Gastrocnemius medialis (tissue), 4 donors: ENCODE data around the gene MYLK3. TPM values are rescaled to one million over a fixed set of nuclear protein-coding genes. Genes with fewer than 3 reads are reported as not detected.

Source experiments
- ATAC-seq, 2 donors: fragments of 150-250 bp; one replicate each; pipeline ENCODE4 v1.9.1; 2016
- DNase-seq, 2 donors: peaks; one replicate each; pipeline ENCODE4 v3.0.0-alpha.2; 2019
- H3K27ac ChIP-seq, 4 donors: fragments of 200-600 bp; sonication (generic); 1 replicate in 1 of 4; 2 replicates in 3 of 4; pipeline ENCODE4 v1.5.1; 2016 to 2018; ENCODE audit warnings: mild to moderate bottlenecking in 2 of 4, moderate library complexity in 1 of 4
- H3K27me3 ChIP-seq, 3 donors: fragments of 200-600 bp; sonication (generic) in 2 of 3; 1 replicate in 1 of 3; 2 replicates in 2 of 3; pipeline versions ENCODE4 v1.5.1 to v1.6.0; 2016 to 2019; ENCODE audit warnings: mild to moderate bottlenecking in 1 of 3, moderate library complexity in 1 of 3
- H3K36me3 ChIP-seq, 2 donors: fragments of 200-600 bp; sonication (generic) in 1 of 2; one replicate each; pipeline ENCODE4 v1.5.1; 2017 to 2018
- H3K4me1 ChIP-seq, 2 donors: fragments of 200-600 bp; sonication (generic) in 1 of 2; one replicate each; pipeline ENCODE4 v1.5.1; 2016 to 2017; ENCODE audit warnings: mild to moderate bottlenecking in 2 of 2
- H3K4me3 ChIP-seq, 4 donors: fragments of 200-600 bp; sonication (generic) in 3 of 4; 1 replicate in 1 of 4; 2 replicates in 3 of 4; pipeline ENCODE4 v1.5.1; 2016 to 2019; ENCODE audit warnings: mild to moderate bottlenecking in 2 of 4
- H3K9me3 ChIP-seq, 3 donors: fragments of 200-600 bp; sonication (generic) in 2 of 3; 1 replicate in 1 of 3; 2 replicates in 2 of 3; pipeline ENCODE4 v1.5.1; 2016 to 2019
- POLR2A ChIP-seq, 2 donors: fragments of 450-650 bp; IDR thresholded peaks; one replicate each; pipeline ENCODE4 v1.6.1; 2017; ENCODE audit warnings: antibody characterized with exemption in 2 of 2, mild to moderate bottlenecking in 2 of 2, moderate library complexity in 2 of 2
- in situ Hi-C, 4 donors: fragments of 200-750 bp; cut with MboI; loops; one replicate each; pipeline versions ENCODE4 v1.15.0 to v1.8.0; 2017; ENCODE audit warnings: low sequenced_read_pairs in 4 of 4
- intact Hi-C: fragments of 100-400 bp; cut with DNase I; formaldehyde crosslinking; loops from one replicate; pipeline ENCODE4 v1.15.1; 2023; ENCODE audit warnings: low total_unique reads
- total RNA-seq, 4 donors: library from RNA; depleted of rRNA; stranded (reverse); fragments of >200 nt; gene quantifications; one replicate each; pipeline versions ENCODE4 v1.1.0 to v1.2.3, GENCODE V29; 2016
- TF ChIP-seq, protein P1 (sequence below), 5 experiments: fragments of 450-650 bp in 3 of 5; fragments of 200-600 bp in 2 of 5; sonication (generic) in 2 of 5; IDR thresholded peaks in 4 of 5; conservative IDR thresholded peaks in 1 of 5; 1 replicate in 4 of 5; 2 replicates in 1 of 5; pipeline ENCODE4 v1.5.1; 2016 to 2019; ENCODE audit warnings: antibody characterized with exemption in 5 of 5, mild to moderate bottlenecking in 3 of 5, moderate library complexity in 3 of 5

The MYLK3 gene
- total RNA-seq, 4 donors from 2014 or later = 2.4 to 9.2 (median 5.2) TPM

DNA sequence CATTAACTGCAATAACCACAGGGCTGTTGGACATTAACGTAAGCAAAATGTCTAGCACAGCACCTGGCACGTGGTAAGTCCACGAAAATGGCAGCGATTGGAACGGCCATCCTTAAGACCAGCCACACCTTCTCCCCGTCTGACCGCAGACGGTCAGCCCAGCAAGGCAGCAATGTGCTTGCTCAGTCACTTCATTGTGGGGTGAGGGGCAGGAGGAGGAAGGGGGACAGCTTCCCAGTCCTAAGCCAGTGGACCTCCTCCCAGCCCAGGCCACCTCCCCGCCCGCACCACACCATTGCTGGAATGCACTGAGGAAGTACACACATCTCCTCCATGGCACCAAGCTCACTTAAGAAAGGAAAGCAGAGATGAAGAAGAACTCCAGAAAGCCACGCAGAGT, 8.6 kb upstream of the MYLK3 start:
- Histone ChIP-seq H3K4me3 (peak overlapping the region; percentile 37 to 53 (median 42)), H3K36me3 (no peaks in the 10 kb centered on the region), H3K27ac (peak overlapping the region; percentile 78 to 93 (median 90)), H3K27me3 (no peaks in the 10 kb centered on the region), H3K9me3 (no peaks in the 10 kb centered on the region), H3K4me1 (peaks cover 29 to 33% of the 10 kb centered on the region in 2 donors)
- peak; percentile 54 to 59 for DNase-seq
- in situ Hi-C loops = no loop called here
- ATAC-seq = peak; percentile 53 to 57
- intact Hi-C loops = loop anchor here (10.0 kb wide), 1 partner anchor 138 kb away; no protein-coding TSS in a partner anchor
- TF ChIP-seq, protein P1, sequence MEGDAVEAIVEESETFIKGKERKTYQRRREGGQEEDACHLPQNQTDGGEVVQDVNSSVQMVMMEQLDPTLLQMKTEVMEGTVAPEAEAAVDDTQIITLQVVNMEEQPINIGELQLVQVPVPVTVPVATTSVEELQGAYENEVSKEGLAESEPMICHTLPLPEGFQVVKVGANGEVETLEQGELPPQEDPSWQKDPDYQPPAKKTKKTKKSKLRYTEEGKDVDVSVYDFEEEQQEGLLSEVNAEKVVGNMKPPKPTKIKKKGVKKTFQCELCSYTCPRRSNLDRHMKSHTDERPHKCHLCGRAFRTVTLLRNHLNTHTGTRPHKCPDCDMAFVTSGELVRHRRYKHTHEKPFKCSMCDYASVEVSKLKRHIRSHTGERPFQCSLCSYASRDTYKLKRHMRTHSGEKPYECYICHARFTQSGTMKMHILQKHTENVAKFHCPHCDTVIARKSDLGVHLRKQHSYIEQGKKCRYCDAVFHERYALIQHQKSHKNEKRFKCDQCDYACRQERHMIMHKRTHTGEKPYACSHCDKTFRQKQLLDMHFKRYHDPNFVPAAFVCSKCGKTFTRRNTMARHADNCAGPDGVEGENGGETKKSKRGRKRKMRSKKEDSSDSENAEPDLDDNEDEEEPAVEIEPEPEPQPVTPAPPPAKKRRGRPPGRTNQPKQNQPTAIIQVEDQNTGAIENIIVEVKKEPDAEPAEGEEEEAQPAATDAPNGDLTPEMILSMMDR (IDR thresholded peaks at IDR 0.05 in 4 of 5, conservative IDR thresholded peaks at IDR 0.05 in 1 of 5) = no peak
- peak; percentile 38 to 39 for TF ChIP-seq POLR2A (IDR thresholded peaks at IDR 0.05)

DNA sequence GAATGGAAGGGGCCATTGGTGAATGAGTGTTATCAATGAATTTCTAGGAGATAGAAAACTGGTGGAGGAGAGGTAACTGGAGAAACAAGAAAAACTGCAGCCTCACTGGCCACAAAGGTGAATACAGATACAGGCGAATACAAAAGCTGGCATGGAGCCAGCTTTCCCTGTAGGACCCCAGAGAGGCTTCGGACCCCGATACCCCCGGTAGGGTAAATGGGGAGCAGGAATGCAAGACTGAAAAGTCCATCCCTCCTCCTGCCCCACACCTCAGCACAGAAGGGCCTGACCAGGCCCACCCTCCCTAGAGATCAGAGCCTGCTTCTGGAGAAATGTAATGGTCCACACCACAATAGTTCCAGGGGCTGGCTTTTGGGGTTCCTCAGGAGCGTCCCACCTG, 4.9 kb upstream of the MYLK3 start:
- TF ChIP-seq, protein P1 (IDR thresholded peaks at IDR 0.05 in 4 of 5, conservative IDR thresholded peaks at IDR 0.05 in 1 of 5) = no peak
- TF ChIP-seq POLR2A (IDR thresholded peaks at IDR 0.05) = no peak
- no peak overlapping the region for H3K4me3 ChIP-seq
- ATAC-seq (no peak), DNase-seq (no peak)
- intact Hi-C loops = loop anchor here (10.0 kb wide), 1 partner anchor 142 kb away; no protein-coding TSS in a partner anchor
- H3K27ac ChIP-seq = peak overlapping the region; percentile 78 to 93 (median 90)
- in situ Hi-C loops = no loop called here
- no peaks in the 10 kb centered on the region for H3K36me3 ChIP-seq
- no peaks in the 10 kb centered on the region for H3K27me3 ChIP-seq
- no peaks in the 10 kb centered on the region for H3K9me3 ChIP-seq
- H3K4me1 ChIP-seq = peaks cover 34 to 37% of the 10 kb centered on the region in 2 donors

DNA sequence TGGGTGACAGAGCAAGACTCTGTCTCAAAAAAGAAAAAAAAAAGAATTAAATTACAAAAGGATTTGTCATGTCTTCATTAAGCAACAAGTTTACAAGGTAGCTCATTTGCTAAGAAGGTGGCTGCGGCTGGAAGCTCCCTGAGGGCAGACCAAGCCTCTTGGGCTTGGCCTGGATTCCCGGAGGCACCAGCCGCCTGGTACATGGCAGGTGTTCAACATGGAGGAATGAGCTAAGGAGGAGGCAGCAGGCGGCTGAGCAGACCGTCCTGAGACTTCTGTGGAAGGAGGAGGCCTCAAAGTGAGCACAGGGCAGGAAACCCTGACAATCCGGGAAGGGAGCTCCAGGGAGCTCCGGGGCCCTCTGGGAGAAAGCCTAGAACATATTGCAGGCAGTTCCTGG, 3.2 kb upstream of the MYLK3 start:
- ATAC-seq = no peak
- no peaks in the 10 kb centered on the region for H3K9me3 ChIP-seq
- H3K4me3 ChIP-seq = no peak overlapping the region
- no peaks in the 10 kb centered on the region for H3K27me3 ChIP-seq
- no peak for DNase-seq
- no peaks in the 10 kb centered on the region for H3K36me3 ChIP-seq
- intact Hi-C loops = loop anchor here (10.0 kb wide), 1 partner anchor 143 kb away; no protein-coding TSS in a partner anchor
- in situ Hi-C loops = no loop called here
- H3K4me1 ChIP-seq = peaks cover 35 to 44% of the 10 kb centered on the region in 2 donors
- peak overlapping the region; percentile 43 to 93 (median 87) for H3K27ac ChIP-seq
- TF ChIP-seq, protein P1 (IDR thresholded peaks at IDR 0.05 in 4 of 5, conservative IDR thresholded peaks at IDR 0.05 in 1 of 5) = no peak
- no peak for TF ChIP-seq POLR2A (IDR thresholded peaks at IDR 0.05)

DNA sequence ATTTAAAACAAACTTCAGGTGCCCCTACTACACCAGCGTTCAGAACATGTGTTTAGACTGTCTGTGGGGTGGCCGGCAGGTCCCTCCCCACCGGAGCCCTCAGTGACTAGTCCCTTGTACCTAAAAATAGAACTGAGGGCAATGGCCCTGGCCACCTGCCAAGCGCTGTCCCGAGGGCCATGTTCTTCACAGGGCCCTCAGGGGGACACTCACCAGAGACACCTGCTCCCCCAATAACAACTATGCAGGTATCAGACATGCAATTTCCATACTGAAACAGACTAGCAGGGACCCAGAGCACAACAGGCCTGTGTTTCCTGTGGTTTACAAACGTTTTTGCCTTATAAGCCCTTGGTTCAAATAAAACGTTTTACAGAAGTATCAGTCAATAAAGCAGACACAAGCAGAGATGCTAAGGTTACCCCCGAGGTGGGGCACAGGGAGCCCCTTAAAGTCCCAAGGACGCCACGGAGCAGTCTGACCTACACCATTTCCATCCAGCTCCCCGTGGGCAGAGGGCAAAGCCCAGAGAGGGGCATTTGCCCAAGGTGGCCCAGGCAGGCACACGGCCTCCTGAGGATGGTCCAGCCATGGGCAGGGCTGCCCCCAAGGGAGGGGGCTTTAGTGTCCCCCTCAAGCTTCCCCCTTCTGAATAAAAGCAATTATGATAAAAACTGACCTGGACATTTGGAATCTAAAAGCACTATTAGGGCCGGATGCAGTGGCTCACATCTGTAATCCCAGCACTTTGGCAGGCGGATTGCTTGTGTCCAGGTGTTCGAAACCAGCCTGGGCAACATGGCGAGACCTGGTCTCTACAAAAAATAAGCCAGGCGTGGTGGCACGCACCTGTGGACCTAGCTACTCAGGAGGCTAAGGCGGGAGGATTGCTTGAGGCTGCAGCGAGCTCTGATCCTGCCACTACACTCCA, 896 bp upstream of the MYLK3 start:
- Histone ChIP-seq H3K4me1 (peaks cover 33 to 42% of the 10 kb centered on the region in 2 donors), H3K27ac (peak overlapping the region; percentile 73 to 93 (median 87)), H3K4me3 (peak overlapping the region in 1 of 4 donors; percentile 29), H3K27me3 (no peaks in the 10 kb centered on the region), H3K36me3 (no peaks in the 10 kb centered on the region), H3K9me3 (no peaks in the 10 kb centered on the region)
- ATAC-seq (peak; percentile 76 to 81), DNase-seq (peak; percentile 66 to 92)
- TF ChIP-seq, protein P1 (IDR thresholded peaks at IDR 0.05 in 4 of 5, conservative IDR thresholded peaks at IDR 0.05 in 1 of 5) = no peak
- TF ChIP-seq POLR2A (IDR thresholded peaks at IDR 0.05) = no peak
- in situ Hi-C loops (no loop called here), intact Hi-C loops (no loop called here)
